HepG2 (cell line): Measurements from ENCODE around the gene ACACA. TPM values are rescaled to one million over a fixed set of nuclear protein-coding genes. Genes with fewer than 3 reads are reported as not detected.
A peak's percentile ranks its signal among the peaks of the same experiment; 100 is the strongest.

Source experiments
- ARHGAP35 ChIP-seq: sonication (generic); formaldehyde crosslinking; IDR thresholded peaks from 2 replicates; pipeline ENCODE4 v1.9.0; 2022; ENCODE audit warnings: mild to moderate bottlenecking, inconsistent platforms, moderate library complexity, missing genetic modification reagents, borderline replicate concordance
- ATF7-NPFF ChIP-seq: sonication (generic); formaldehyde crosslinking; IDR thresholded peaks from 2 replicates; pipeline ENCODE4 v1.8.1; 2023; ENCODE audit warnings: mild to moderate bottlenecking, low read depth, missing genetic modification reagents, moderate library complexity
- CHCHD3 ChIP-seq: sonication (generic); formaldehyde crosslinking; IDR thresholded peaks from 2 replicates; pipeline ENCODE4 v1.8.0; 2022; ENCODE audit warnings: mild to moderate bottlenecking, missing genetic modification reagents, moderate library complexity
- KDM5A ChIP-seq: fragments of 200-600 bp; sonication (generic); IDR thresholded peaks from 2 replicates; pipeline ENCODE4 v1.7.0; 2018; ENCODE audit warnings: antibody characterized with exemption, mild to moderate bottlenecking, low read length, borderline replicate concordance
- NFIC ChIP-seq: IDR thresholded peaks from 2 replicates; pipeline ENCODE4 v1.6.1; 2012; ENCODE audit warnings: mild to moderate bottlenecking, low read length, inconsistent platforms
- POGZ ChIP-seq: sonication (generic); formaldehyde crosslinking; IDR thresholded peaks from 2 replicates; pipeline ENCODE4 v1.4.0; 2020; ENCODE audit warnings: mild to moderate bottlenecking, missing genetic modification reagents
- REPIN1 ChIP-seq: sonication (generic); formaldehyde crosslinking; IDR thresholded peaks from 2 replicates; pipeline ENCODE4 v1.8.0; 2022; ENCODE audit warnings: missing genetic modification reagents, low read depth, mild to moderate bottlenecking, borderline replicate concordance
- RXRA ChIP-seq: sonication (generic); formaldehyde crosslinking; IDR thresholded peaks from 2 replicates; pipeline ENCODE4 v1.5.1; 2020; ENCODE audit warnings: missing genetic modification reagents
- SP5 ChIP-seq: IDR thresholded peaks from 2 replicates; pipeline ENCODE4 v1.6.1; 2016; ENCODE audit warnings: low read depth, borderline replicate concordance
- ZNF160 ChIP-seq: sonication (generic); formaldehyde crosslinking; IDR thresholded peaks from 2 replicates; pipeline ENCODE4 v1.8.0; 2022; ENCODE audit warnings: mild to moderate bottlenecking, inconsistent platforms, missing genetic modification reagents
- ZNF782 ChIP-seq: sonication (generic); formaldehyde crosslinking; IDR thresholded peaks from 2 replicates; pipeline ENCODE4 v1.4.0; 2020; ENCODE audit warnings: missing genetic modification reagents, mild to moderate bottlenecking, borderline replicate concordance
- polyA plus RNA-seq, 8 experiments: library from polyadenylated mRNA; depleted of rRNA in 3 of 8; stranded (reverse) in 7 of 8; unstranded in 1 of 8; fragments of >200 nt; fragmentation: Illumina TruSeq in 4 of 8; extraction: Trizol in 4 of 8; gene quantifications; 2 replicates each; pipeline versions ENCODE4 v1.2.1 to v1.2.3, GENCODE V29; 2011 to 2016; ENCODE audit warnings: low read depth in 4 of 8, missing spikeins in 1 of 8, mixed read lengths in 1 of 8; ENCODE audit not compliant: insufficient read depth in 1 of 8
- total RNA-seq, 5 experiments: library from RNA; depleted of rRNA; stranded (reverse); fragments of >200 nt; fragmentation: Illumina TruSeq; extraction: Trizol; gene quantifications; 2 replicates each; pipeline ENCODE4 v1.2.3, GENCODE V29; 2016; ENCODE audit warnings: low read depth in 1 of 5
- TF ChIP-seq, protein P1 (sequence below), 2 experiments: fragments of 450-650 bp in 1 of 2; sonication (generic) in 1 of 2; formaldehyde crosslinking in 1 of 2; IDR thresholded peaks; 2 replicates each; pipeline versions ENCODE4 v1.6.1 to v1.8.0; 2016 to 2022; ENCODE audit warnings: antibody characterized with exemption in 1 of 2, mild to moderate bottlenecking in 1 of 2, missing genetic modification reagents in 1 of 2
- TF ChIP-seq, protein P2 (sequence below): sonication (generic); formaldehyde crosslinking; IDR thresholded peaks from 2 replicates; pipeline ENCODE4 v1.5.1; 2020; ENCODE audit warnings: missing genetic modification reagents, mild to moderate bottlenecking, borderline replicate concordance
- TF ChIP-seq, protein P3 (sequence below): sonication (generic); formaldehyde crosslinking; IDR thresholded peaks from 2 replicates; pipeline ENCODE4 v1.4.0; 2020; ENCODE audit warnings: missing genetic modification reagents, borderline replicate concordance

Gene ACACA
- total and polyA plus RNA-seq, 2 of the 13 experiments (the other 11 are each of a cell fraction or from before 2014, with no cell fraction given): 39.2 to 47.2 TPM

DNA sequence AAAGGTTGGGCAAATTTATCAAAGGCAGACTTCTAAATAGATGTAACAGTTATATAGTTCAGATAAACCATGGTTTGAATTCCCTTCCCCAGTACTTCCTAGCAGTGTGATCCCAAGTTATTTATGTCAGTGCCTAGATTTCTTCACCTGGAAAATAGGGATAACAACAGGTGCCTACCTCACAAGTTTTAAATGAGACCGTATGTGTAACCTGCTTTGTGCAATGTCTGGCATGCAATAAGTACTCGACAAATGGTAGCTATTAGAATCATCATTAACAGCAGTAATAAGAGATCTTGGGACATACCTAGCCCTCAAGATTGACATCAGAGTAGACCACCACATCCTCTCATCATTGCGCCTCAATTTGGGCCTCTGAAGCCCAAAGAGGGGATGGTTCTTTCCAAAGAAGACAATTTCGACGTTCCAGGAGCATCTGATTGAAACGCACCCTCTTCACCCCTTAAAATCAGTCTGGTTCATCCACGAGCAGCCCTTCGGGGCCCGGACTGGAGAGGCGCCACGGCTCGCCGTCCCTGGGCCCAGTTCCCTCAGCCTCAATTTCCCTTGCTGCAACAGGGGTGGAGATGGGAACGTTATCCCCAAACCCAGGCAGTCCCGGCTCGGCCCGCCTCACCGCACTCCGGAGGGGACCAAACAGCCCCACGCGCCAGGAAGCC, 541 bp downstream of the ACACA start (continued):
- peak; percentile 50; the same call in 1 of the 2 replicates for TF ChIP-seq REPIN1 (CRISPR knock-in tag)
- peak; percentile 37; the same call in 1 of the 2 replicates for TF ChIP-seq ARHGAP35 (CRISPR knock-in tag)
- peak; percentile 41; the same call in 1 of the 2 replicates for TF ChIP-seq CHCHD3 (CRISPR knock-in tag)
- TF ChIP-seq POGZ (CRISPR knock-in tag): no peak
- TF ChIP-seq, protein P1, sequence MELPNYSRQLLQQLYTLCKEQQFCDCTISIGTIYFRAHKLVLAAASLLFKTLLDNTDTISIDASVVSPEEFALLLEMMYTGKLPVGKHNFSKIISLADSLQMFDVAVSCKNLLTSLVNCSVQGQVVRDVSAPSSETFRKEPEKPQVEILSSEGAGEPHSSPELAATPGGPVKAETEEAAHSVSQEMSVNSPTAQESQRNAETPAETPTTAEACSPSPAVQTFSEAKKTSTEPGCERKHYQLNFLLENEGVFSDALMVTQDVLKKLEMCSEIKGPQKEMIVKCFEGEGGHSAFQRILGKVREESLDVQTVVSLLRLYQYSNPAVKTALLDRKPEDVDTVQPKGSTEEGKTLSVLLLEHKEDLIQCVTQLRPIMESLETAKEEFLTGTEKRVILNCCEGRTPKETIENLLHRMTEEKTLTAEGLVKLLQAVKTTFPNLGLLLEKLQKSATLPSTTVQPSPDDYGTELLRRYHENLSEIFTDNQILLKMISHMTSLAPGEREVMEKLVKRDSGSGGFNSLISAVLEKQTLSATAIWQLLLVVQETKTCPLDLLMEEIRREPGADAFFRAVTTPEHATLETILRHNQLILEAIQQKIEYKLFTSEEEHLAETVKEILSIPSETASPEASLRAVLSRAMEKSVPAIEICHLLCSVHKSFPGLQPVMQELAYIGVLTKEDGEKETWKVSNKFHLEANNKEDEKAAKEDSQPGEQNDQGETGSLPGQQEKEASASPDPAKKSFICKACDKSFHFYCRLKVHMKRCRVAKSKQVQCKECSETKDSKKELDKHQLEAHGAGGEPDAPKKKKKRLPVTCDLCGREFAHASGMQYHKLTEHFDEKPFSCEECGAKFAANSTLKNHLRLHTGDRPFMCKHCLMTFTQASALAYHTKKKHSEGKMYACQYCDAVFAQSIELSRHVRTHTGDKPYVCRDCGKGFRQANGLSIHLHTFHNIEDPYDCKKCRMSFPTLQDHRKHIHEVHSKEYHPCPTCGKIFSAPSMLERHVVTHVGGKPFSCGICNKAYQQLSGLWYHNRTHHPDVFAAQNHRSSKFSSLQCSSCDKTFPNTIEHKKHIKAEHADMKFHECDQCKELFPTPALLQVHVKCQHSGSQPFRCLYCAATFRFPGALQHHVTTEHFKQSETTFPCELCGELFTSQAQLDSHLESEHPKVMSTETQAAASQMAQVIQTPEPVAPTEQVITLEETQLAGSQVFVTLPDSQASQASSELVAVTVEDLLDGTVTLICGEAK (IDR thresholded peaks at IDR 0.05): no peak
- TF ChIP-seq, protein P1 (CRISPR knock-in tag; IDR thresholded peaks at IDR 0.05): peak; percentile 65; the same call in 1 of the 2 replicates
- TF ChIP-seq, protein P2, sequence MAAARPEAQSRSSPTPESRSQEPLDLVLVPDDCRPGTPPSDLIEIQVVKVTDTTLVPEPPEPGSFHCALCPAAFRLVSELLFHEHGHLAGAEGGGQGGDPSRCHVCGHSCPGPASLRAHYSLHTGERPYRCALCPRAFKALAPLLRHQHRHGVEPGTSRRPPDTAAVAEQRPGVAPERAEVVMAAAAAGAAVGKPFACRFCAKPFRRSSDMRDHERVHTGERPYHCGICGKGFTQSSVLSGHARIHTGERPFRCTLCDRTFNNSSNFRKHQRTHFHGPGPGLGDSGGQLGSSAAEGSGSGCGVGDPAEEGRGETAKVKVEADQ (CRISPR knock-in tag): peak; percentile 16; the same call in 1 of the 2 replicates
- TF ChIP-seq ATF7-NPFF: no peak
- TF ChIP-seq NFIC: no peak
- 0 out of 2 replicates have a peak, but pooled peaks have one; percentile 33 for TF ChIP-seq ZNF782 (CRISPR knock-in tag)
- TF ChIP-seq, protein P3, sequence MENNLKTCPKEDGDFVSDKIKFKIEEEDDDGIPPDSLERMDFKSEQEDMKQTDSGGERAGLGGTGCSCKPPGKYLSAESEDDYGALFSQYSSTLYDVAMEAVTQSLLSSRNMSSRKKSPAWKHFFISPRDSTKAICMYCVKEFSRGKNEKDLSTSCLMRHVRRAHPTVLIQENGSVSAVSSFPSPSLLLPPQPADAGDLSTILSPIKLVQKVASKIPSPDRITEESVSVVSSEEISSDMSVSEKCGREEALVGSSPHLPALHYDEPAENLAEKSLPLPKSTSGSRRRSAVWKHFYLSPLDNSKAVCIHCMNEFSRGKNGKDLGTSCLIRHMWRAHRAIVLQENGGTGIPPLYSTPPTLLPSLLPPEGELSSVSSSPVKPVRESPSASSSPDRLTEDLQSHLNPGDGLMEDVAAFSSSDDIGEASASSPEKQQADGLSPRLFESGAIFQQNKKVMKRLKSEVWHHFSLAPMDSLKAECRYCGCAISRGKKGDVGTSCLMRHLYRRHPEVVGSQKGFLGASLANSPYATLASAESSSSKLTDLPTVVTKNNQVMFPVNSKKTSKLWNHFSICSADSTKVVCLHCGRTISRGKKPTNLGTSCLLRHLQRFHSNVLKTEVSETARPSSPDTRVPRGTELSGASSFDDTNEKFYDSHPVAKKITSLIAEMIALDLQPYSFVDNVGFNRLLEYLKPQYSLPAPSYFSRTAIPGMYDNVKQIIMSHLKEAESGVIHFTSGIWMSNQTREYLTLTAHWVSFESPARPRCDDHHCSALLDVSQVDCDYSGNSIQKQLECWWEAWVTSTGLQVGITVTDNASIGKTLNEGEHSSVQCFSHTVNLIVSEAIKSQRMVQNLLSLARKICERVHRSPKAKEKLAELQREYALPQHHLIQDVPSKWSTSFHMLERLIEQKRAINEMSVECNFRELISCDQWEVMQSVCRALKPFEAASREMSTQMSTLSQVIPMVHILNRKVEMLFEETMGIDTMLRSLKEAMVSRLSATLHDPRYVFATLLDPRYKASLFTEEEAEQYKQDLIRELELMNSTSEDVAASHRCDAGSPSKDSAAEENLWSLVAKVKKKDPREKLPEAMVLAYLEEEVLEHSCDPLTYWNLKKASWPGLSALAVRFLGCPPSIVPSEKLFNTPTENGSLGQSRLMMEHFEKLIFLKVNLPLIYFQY (CRISPR knock-in tag): 0 out of 2 replicates have a peak, but pooled peaks have one; percentile 26
- 0 out of 2 replicates have a peak, but pooled peaks have one; percentile 30 for TF ChIP-seq KDM5A
- TF ChIP-seq ZNF160: no peak
- TF ChIP-seq RXRA (CRISPR knock-in tag): 0 out of 2 replicates have a peak, but pooled peaks have one; percentile 39
- TF ChIP-seq SP5: peak; percentile 30; the same call in 1 of the 2 replicates
